PC-9 (cell line): ENCODE data around the gene ICA1.

Experiments
- EZH2 ChIP-seq: fragments of 200-600 bp; sonication (generic); IDR thresholded peaks from 2 replicates; pipeline ENCODE4 v1.8.0; 2017; ENCODE audit warnings: antibody characterized with exemption, low read depth
- TF ChIP-seq, protein P1 (sequence below): fragments of 200-600 bp; sonication (generic); conservative IDR thresholded peaks from 2 replicates; pipeline ENCODE4 v1.6.1; 2017; ENCODE audit warnings: mixed run types, antibody characterized with exemption, mild to moderate bottlenecking, moderate library complexity

DNA sequence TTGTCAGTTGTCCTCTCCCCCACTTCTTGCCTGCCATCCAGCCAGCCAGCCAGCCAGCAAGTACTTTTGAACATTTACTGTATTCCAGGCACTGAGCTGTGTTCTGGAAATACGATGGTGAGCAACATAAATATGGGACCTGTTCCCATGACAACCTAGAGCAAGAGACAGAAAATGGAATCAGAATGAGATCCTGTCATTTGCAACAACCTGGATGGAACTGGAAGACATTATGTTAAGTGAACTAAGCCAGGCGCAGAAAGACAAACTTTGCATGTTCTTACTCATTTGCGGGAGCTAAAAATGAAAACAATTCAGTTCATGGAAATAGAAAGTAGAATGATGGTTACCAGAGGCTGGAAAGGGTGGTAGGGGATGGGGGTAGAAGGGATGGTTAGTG lies 140.7 kb downstream of the ICA1 start:
- TF ChIP-seq, protein P1, sequence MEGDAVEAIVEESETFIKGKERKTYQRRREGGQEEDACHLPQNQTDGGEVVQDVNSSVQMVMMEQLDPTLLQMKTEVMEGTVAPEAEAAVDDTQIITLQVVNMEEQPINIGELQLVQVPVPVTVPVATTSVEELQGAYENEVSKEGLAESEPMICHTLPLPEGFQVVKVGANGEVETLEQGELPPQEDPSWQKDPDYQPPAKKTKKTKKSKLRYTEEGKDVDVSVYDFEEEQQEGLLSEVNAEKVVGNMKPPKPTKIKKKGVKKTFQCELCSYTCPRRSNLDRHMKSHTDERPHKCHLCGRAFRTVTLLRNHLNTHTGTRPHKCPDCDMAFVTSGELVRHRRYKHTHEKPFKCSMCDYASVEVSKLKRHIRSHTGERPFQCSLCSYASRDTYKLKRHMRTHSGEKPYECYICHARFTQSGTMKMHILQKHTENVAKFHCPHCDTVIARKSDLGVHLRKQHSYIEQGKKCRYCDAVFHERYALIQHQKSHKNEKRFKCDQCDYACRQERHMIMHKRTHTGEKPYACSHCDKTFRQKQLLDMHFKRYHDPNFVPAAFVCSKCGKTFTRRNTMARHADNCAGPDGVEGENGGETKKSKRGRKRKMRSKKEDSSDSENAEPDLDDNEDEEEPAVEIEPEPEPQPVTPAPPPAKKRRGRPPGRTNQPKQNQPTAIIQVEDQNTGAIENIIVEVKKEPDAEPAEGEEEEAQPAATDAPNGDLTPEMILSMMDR: no peak
- TF ChIP-seq EZH2: no peak
